ENCODE measurements around the gene ZEB1.

ZEB1 gene

GRCh38 chr10:31322647-31323046 lies 3.6 kb downstream of the ZEB1 start:
- in situ Hi-C loops (cut with MboI; ENCODE audit: low sequenced_read_pairs, unreplicated experiment): no loop called here

GRCh38 chr10:31340343-31340742 lies 21.3 kb downstream of the ZEB1 start:
- DNase-seq (ENCODE audit: low spot score): no peak
- TF ChIP-seq CTCF (IDR thresholded peaks at IDR 0.05; ENCODE audit: borderline replicate concordance, control extremely low read depth, extremely low read depth, insufficient read depth, missing control alignments): no peak
- in situ Hi-C loops (cut with MboI; ENCODE audit: low sequenced_read_pairs, unreplicated experiment): no loop called here

More at GRCh38 chr10:31322647-31323046, 3.6 kb downstream of the ZEB1 start:
- peak; percentile 47 for TF ChIP-seq CTCF (IDR thresholded peaks at IDR 0.05; ENCODE audit: borderline replicate concordance, control extremely low read depth, extremely low read depth, insufficient read depth, missing control alignments)
- peak; percentile 24 for DNase-seq (ENCODE audit: low spot score)

- TF ChIP-seq CTCF (IDR thresholded peaks at IDR 0.05; ENCODE audit: borderline replicate concordance, control extremely low read depth, extremely low read depth, insufficient read depth, missing control alignments): no peak
- peak; percentile 28 for DNase-seq (ENCODE audit: low spot score)
- in situ Hi-C loops (cut with MboI; ENCODE audit: low sequenced_read_pairs, unreplicated experiment): no loop called here
Observed at GRCh38 chr10:31341552-31341951, 22.5 kb downstream of the ZEB1 start.

- no peak for TF ChIP-seq CTCF (IDR thresholded peaks at IDR 0.05; ENCODE audit: borderline replicate concordance, control extremely low read depth, extremely low read depth, insufficient read depth, missing control alignments)
- in situ Hi-C loops (cut with MboI; ENCODE audit: low sequenced_read_pairs, unreplicated experiment): no loop called here
- DNase-seq (ENCODE audit: low spot score): no peak
Observed at GRCh38 chr10:31343009-31343408, 24.0 kb downstream of the ZEB1 start.

- no peak for DNase-seq (ENCODE audit: low spot score)
- in situ Hi-C loops (cut with MboI; ENCODE audit: low sequenced_read_pairs, unreplicated experiment): no loop called here
Observed at GRCh38 chr10:31343551-31343950, 24.5 kb downstream of the ZEB1 start.

GRCh38 chr10:31345886-31346285 lies 26.9 kb downstream of the ZEB1 start:
- in situ Hi-C loops (cut with MboI; ENCODE audit: low sequenced_read_pairs, unreplicated experiment): no loop called here
- TF ChIP-seq CTCF (IDR thresholded peaks at IDR 0.05; ENCODE audit: borderline replicate concordance, control extremely low read depth, extremely low read depth, insufficient read depth, missing control alignments): no peak
- DNase-seq (ENCODE audit: low spot score): no peak

More at GRCh38 chr10:31343551-31343950, 24.5 kb downstream of the ZEB1 start:
- no peak for TF ChIP-seq CTCF (IDR thresholded peaks at IDR 0.05; ENCODE audit: borderline replicate concordance, control extremely low read depth, extremely low read depth, insufficient read depth, missing control alignments)

- in situ Hi-C loops (cut with MboI; ENCODE audit: low sequenced_read_pairs, unreplicated experiment): no loop called here
- TF ChIP-seq CTCF (IDR thresholded peaks at IDR 0.05; ENCODE audit: borderline replicate concordance, control extremely low read depth, extremely low read depth, insufficient read depth, missing control alignments): no peak
- no peak for DNase-seq (ENCODE audit: low spot score)
Observed at GRCh38 chr10:31346953-31347352, 27.9 kb downstream of the ZEB1 start.
